ENCODE data around the gene VTI1A.
"Not testable (repeated sequence)": the region's sequence is repeated elsewhere in the genome, so short reads cannot be mapped to it uniquely, and the experiment has no call there.

Gene VTI1A

DNA sequence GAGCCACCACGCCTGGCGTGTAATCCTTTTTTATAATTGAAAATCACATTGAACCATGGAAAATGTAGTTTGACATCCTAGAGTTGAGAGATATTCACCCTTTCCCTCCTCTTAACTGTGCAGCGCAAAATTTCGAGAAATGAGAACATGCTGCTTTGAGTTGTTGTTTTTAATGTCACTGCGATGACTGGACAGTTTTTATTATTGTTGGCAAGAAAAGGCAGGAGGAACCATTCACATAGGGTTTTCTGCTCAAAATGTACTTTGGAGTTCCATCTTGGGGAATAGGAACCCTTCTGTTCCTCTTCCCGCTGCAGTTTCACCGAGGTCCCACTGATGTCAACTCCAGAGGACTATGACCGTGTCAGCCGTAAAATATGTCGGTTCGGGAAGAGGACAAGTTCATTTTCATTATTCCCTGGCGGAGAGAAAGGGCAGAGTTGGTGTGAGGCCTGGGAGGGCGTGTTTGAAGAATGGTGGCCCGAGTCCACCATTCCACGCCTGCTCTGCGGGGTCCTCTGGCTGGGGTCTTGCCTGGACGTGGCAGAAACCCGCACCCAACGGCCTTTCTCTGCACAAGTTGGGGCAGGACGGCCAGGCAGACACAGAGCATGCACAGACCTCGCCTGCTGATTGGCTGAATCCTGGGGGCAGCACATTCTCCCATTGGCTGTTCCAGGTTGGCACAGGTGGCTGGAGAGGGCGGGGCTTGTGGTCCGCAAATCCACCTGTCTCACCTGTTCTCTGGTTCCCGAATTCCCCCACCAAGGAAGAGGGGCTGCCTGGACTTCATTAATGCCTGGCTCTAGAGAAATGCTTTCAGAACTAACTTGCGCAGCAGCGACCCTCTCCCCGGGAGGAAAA lies 397.9 kb downstream of the VTI1A start:
- no peak for DNase-seq

DNA sequence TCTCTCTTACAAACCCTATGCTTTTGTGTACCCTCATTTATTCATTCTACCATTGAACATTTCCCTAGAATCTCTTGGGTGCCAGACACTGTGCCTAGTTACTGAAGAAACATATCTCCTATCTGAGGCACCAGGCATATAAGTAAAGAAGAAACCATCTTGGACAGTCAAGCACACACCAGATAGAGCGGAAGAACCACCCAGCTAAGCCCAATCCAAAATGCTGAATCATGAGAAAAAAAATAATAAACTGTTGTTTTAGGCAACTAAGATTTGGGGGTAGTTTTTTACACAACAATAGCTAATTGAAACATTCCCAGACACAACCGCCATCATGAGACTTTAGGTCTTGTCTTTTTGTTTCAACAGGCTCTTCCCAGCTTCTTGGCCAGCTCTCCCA lies 400.8 kb downstream of the VTI1A start:
- no peak for DNase-seq

DNA sequence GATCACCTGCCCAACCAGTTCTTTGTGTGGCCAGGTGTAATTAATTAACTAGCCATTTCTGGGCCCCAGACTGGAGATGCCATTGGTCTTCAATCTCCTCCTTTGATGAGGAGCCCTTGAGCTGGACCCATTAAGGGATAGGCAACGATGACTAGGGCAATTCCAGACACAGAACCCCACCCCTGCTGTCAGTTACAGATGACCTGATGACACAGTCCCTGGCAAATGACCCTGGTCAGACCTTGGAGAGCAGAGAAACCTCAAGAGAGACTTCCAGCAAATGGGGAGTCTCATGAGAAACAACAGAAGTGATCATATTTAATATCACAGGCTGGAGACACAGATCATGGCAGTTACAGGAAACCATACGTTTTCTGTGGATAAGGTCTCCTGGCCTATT lies 401.2 kb downstream of the VTI1A start:
- DNase-seq: no peak

DNA sequence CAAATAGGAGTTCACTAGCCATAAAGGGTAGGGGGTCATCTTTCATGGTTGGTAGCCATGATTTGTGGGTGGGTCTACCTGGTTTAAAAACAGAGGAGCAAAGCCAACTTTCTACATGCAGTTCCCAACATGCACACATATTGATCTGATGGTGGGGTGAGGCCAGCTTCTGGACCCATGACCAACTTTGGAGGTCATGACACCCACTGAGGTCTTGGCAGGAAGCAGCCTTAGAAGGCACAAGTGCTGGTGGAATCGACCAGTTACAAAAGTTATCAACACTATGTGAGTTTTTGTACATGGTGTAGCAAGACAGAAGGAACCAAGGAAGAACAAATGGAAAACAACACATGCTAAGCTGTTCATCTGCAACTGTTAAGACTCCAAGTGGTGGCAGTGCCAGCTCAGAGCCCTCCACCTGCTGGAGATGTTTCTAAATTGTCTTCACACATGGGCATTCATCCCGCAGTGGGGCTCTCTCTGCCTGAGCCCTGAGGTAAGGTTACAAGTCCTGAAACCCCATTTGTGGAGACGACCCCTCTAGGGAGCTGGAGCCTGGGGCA lies 401.9 kb downstream of the VTI1A start:
- DNase-seq: no peak

DNA sequence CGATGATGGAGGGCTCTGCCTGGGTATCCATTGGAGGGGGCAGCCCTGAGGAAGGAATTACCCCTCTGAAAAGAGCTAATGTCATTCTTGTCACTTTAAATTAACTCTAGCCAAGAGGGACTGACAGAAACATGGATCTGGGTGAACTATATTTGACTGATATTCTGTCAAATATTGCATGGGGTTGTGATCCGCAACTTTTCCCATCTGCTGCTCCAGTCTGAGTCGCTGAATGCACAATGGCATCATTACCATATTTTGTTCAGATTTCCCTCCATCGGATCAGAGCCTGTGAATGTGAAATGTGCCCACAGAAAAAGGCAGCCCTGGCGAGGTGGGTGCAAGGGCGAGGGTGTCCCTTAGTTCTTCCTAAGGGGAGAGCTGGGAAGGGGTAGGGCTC lies 402.5 kb downstream of the VTI1A start:
- no peak for DNase-seq

DNA sequence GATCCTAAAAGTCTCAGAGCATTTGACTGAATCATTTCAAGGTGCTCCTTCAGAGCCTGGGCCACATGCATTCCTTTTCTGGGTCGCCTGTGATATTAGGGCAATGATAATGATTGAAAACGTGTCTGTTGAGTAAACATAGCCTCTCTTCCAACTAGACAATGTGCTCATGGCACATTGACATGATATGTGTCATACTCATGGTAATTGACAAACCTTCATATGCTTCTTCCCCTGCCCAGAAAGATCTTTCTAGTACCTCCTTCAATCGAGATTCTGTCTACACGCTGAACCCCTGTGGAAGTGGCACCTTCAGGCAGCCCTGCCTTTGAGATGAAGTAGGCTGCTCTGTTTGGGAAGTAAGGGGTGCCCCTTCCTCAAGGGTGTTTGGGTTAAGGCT lies 404.2 kb downstream of the VTI1A start:
- DNase-seq: no peak

DNA sequence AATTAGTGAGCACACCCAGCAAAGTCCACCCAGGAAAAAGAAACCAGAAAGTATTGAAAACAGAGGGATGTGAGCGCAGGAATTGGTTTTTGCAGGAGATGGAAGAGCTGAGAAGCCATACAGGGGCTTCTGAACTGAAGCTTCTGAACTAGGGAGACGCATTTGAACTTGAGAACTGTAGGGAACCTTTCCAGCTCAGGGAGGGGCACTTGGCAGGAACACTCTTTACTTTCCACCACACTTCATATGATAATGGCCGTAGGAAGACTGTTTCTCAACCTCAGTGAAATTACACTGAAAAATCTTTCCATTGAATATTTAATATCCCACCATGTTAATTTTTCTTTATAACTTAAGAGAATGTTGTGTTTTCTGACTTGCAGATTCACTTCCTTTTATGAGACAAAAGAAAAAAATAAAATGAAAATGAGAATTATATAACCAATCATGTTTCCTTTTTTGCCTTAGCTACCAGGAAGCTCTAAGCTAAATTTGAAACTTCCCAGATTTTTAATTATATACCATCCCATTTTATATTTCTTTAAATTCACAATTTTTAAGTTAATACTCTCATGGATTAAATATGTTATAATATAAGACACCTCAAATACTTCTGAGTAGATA lies 404.7 kb downstream of the VTI1A start:
- DNase-seq: no peak

DNA sequence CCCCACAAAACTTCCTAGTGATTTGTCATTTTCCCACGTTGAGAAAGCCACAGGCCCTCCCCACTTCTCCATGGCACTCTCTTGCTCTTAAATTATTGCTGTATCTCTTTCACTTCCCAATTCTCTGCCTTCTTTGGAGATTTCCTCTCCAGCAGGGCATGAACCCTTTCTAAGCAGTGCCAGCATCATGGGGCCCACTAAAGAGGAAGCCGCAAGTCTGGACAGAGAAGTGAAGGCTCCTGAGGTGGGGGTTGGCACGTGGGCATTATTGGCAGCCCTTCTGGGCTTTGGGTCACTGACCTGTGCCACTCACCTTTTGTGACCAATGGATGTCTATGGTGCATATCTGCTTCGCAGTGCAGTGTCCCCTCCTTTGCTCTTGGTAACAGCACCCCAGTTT lies 405.3 kb downstream of the VTI1A start:
- DNase-seq: no peak

DNA sequence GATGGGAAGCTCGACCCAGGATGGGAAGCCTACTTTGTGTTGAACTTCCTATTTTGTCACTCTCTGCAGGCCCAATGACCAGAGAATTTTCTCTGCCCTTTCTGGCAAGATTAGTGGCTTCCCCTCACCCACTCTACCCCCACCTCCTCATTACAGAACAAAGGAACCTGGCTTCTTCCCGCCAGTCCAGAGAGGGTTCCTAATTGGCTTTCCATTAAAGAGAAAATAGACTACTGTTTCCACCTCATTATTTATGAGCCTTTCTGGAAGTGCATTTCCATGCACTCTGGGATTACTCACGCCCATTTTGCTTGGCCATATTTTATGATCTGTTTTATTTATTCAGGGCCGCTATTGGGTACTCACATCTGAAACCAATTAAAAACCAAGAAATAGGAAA lies 408.1 kb downstream of the VTI1A start:
- no peak for DNase-seq

DNA sequence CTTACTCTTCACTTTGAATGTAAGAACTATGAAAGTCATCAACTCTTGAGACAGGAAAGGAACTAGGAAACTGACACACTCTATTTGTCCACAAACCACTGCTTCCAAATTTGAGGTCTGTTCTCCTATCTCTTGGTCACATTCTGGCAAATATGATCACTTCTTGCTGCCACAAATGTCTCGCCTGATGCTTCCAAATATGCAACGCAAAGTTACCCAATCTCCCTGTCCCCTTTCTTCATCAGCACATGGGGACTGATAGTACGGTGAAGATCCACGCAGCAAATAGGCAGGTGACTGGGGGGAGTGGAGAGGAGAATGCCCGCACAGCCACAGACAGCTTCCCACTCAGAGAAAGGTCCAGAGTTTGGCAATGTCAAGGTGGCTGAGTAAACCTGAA lies 410.5 kb downstream of the VTI1A start:
- DNase-seq: no peak

DNA sequence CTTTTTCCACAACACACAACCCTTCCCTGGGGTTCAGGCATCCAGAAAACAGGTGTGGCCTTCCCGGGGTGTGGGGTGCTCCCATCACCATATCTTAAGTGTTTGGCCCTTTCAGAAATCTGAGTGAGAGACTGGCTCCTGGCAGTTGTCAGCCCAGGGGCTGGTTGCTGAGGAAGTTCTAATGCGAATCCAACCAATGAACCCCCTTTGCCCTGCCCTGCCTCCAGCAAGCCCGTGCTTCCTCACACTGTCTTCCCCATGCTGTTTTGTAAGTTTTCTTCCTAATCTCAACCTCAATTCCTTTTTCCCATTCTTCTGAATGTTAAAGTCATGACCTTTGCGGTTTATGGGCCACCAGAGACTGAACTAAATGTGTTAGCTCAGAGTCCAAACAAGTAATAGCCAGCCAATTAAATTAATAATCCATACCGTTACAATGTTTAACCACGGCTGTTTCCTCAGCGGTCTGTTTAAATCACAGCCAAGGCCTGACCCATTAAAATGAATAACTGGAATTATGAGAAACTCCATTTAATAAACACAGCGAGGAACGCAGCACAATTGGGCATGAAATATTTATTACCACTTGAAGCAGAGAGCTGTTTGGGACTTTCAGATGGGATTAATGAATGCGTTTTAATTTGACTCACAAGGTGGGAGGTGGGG lies 412.1 kb downstream of the VTI1A start:
- DNase-seq: no peak

DNA sequence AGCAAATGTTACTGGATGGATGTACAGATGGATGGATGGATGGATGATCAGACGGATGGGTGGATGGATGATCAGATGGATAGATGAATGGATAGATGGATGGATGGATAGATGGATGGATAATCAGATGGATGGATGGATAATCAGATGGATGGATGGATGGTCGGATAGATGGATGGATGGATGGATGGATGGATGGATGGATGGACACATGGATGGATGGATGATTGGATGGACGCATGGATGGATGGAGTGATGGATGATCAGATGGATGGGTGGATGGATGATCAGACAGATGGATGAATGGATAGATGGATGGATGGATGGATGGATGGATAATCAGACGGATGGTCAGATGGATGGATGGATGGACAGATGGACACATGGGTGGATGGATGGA lies 412.8 kb downstream of the VTI1A start:
- DNase-seq: no peak

DNA sequence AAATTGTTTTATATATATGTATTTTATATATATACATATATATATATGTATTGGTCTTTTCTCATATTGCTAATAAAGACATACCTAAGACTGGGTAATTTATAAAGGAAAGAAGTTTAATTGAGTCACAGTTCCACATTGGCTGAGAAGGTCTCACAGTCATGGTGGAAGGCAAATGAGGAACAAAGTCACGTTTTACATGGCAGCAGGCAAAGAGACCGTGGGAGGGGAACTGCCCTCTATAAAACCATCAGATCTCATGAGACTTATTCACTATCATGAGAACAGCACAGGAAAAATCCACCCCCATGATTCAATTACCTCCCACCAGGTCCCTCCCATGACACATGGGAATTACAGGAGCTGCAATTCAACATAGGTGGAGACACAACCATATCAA lies 416.4 kb downstream of the VTI1A start:
- DNase-seq: not testable (repeated sequence)
